CD4-positive, alpha-beta T cell (primary cell): ENCODE data around the gene DEFB114. TPM values are rescaled to one million over a fixed set of nuclear protein-coding genes. Genes with fewer than 3 reads are reported as not detected.

Experiments
- ATAC-seq: fragments of 200-7000 bp; cut with Tn5 transposase; one replicate; pipeline ENCODE4 v1.10.0; 2022; ENCODE audit warnings: mild to moderate bottlenecking; ENCODE audit not compliant: poor library complexity
- CTCF ChIA-PET: fragments of 350-600 bp; sonication (Branson Sonifier 250); formaldehyde crosslinking; loops from one replicate; lab custom pipeline; 2021; ENCODE audit warnings: antibody characterized with exemption, inconsistent platforms; lab: Charles Lee
- POLR2A ChIA-PET: fragments of 350-600 bp; sonication (Branson Sonifier 250); formaldehyde crosslinking; loops from one replicate; lab custom pipeline; 2021; ENCODE audit warnings: antibody characterized with exemption, inconsistent platforms; lab: Charles Lee
- DNase-seq, 14 experiments: peaks; one replicate each; pipeline ENCODE4 v3.0.0-alpha.2; 2013 to 2020; ENCODE audit warnings: mixed read lengths in 2 of 14
- H3K27ac ChIP-seq, 2 donors: one replicate each; pipeline versions ENCODE4 v1.5.1 to v1.7.0; 2013; ENCODE audit warnings: low read length in 2 of 2, low read depth in 1 of 2, mild to moderate bottlenecking in 1 of 2
- H3K27me3 ChIP-seq, 2 experiments: 1 replicate in 1 of 2; 2 replicates in 1 of 2; pipeline versions ENCODE4 v1.6.1 to v1.7.0; 2013; ENCODE audit warnings: low read length in 2 of 2, control low read depth in 1 of 2, mild to moderate bottlenecking in 1 of 2, moderate library complexity in 1 of 2; ENCODE audit not compliant: insufficient read depth in 2 of 2, control insufficient read depth in 1 of 2
- H3K36me3 ChIP-seq: one replicate; pipeline ENCODE4 v1.6.1; 2013; ENCODE audit warnings: low read length, control low read depth; ENCODE audit not compliant: insufficient read depth
- H3K4me1 ChIP-seq: one replicate; pipeline ENCODE4 v1.6.1; 2013; ENCODE audit warnings: low read length, control low read depth; ENCODE audit not compliant: insufficient read depth
- H3K4me3 ChIP-seq: one replicate; pipeline ENCODE4 v1.5.1; 2013; ENCODE audit warnings: mild to moderate bottlenecking, low read length, moderate library complexity
- H3K9me3 ChIP-seq, 2 experiments: 1 replicate in 1 of 2; 2 replicates in 1 of 2; pipeline versions ENCODE4 v1.6.1 to v1.7.0; 2013; ENCODE audit warnings: low read length in 2 of 2, mild to moderate bottlenecking in 2 of 2, control low read depth in 1 of 2, moderate library complexity in 1 of 2; ENCODE audit not compliant: control insufficient read depth in 1 of 2, insufficient read depth in 1 of 2
- H3K27ac Mint-ChIP-seq: one replicate; pipeline ENCODE4 v1.8.0; 2020; ENCODE audit warnings: mixed read lengths
- H3K27me3 Mint-ChIP-seq: one replicate; pipeline ENCODE4 v1.8.0; 2021; ENCODE audit warnings: mixed read lengths
- H3K36me3 Mint-ChIP-seq: one replicate; pipeline ENCODE4 v1.8.0; 2021; ENCODE audit warnings: low read depth, mixed read lengths
- H3K4me1 Mint-ChIP-seq: one replicate; pipeline ENCODE4 v1.8.0; 2021; ENCODE audit warnings: low read depth, mixed read lengths
- H3K4me3 Mint-ChIP-seq: one replicate; pipeline ENCODE4 v1.8.0; 2020; ENCODE audit warnings: mild to moderate bottlenecking, mixed read lengths
- H3K9me3 Mint-ChIP-seq: one replicate; pipeline ENCODE4 v1.8.0; 2020; ENCODE audit warnings: mixed read lengths
- CTCF ChIP-seq: fragments of 200-600 bp; IDR thresholded peaks from one replicate; pipeline ENCODE4 v1.8.0; 2022; ENCODE audit warnings: antibody characterized with exemption, mild to moderate bottlenecking
- intact Hi-C, 2 experiments: fragments of 100-400 bp; cut with DNase I in 1 of 2; cut with micrococcal nuclease in 1 of 2; formaldehyde crosslinking; loops; one replicate each; pipeline versions ENCODE4 v1.15.1 to v1.9.0; 2023 to 2025; cut with DNase I, micrococcal nuclease
- total RNA-seq, 174 experiments: library from RNA in 2 of 174; stranded (reverse) in 2 of 174; gene quantifications; one replicate each; pipeline ENCODE4 v1.2.3 and lab custom pipeline; 2021 to 2026

DEFB114 gene
- total RNA-seq, 2 experiments from 2014 or later, result not detected

GRCh38 chr6:49937811-49938210, 26.2 kb downstream of the DEFB114 start:
- CTCF ChIA-PET, result no interaction called here
- Histone ChIP-seq H3K27ac (no peak overlapping the region), H3K4me1 (no peaks in the 10 kb centered on the region), H3K36me3 (no peaks in the 10 kb centered on the region), H3K9me3 (peaks cover 0 to 6% of the 10 kb centered on the region in 2 experiments), H3K4me3 (no peak overlapping the region), H3K27me3 (no peaks in the 10 kb centered on the region)
- Mint-ChIP-seq H3K27ac (no peak overlapping the region), H3K27me3 (no peaks in the 10 kb centered on the region), H3K4me1 (no peaks in the 10 kb centered on the region), H3K36me3 (no peaks in the 10 kb centered on the region), H3K9me3 (no peaks in the 10 kb centered on the region), H3K4me3 (no peak overlapping the region)
- intact Hi-C loops, result no loop called here
- POLR2A ChIA-PET, result no interaction called here
- DNase-seq, result no peak
- no peak for TF ChIP-seq CTCF
- ATAC-seq, result no peak

DNA sequence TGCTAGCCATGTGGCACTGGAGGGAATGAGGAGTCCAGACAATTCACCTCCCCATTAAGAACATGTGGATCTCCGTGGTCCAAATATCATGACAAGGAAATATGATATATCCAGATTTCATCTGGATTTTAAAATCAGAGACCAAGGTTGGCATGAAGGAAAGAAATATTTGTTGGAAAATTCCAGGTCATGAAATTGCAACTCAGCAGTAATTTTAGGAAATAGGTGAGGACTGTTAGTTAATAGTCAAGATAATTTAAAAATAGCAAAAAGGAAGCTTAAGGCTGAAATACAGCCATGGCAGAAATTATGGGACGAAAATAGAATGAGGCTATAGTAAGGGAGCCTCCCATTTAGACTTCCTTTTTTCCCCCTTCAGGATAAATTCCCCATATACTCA, 26.9 kb downstream of the DEFB114 start:
- Mint-ChIP-seq H3K27me3 (no peaks in the 10 kb centered on the region), H3K36me3 (no peaks in the 10 kb centered on the region), H3K27ac (no peak overlapping the region), H3K4me1 (no peaks in the 10 kb centered on the region), H3K4me3 (no peak overlapping the region), H3K9me3 (no peaks in the 10 kb centered on the region)
- DNase-seq (no peak), ATAC-seq (no peak)
- intact Hi-C loops, result no loop called here
- Histone ChIP-seq H3K9me3 (peaks cover 0 to 6% of the 10 kb centered on the region in 2 experiments), H3K27me3 (no peaks in the 10 kb centered on the region), H3K4me1 (no peaks in the 10 kb centered on the region), H3K4me3 (no peak overlapping the region), H3K36me3 (no peaks in the 10 kb centered on the region), H3K27ac (no peak overlapping the region)
- no peak for TF ChIP-seq CTCF
- ChIA-PET CTCF (no interaction called here), POLR2A (no interaction called here)

DNA sequence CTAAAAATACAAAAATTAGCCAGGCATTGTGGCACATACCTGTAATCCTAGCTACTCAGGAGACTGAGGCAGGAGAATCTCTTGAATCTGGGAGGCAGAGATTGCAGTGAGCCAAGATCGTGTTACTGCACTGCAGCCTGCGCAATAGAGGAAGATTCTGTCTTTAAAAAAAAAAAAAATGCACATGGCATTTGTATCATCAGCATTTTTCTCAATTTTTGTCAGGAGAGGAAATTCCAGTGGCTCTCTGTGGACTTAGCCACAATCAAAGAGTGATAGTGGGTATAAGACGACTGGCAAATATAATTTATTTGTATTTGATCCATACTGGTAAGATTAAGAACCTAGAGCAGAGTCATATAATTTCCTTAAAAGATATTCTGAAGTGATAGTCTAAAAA, 28.6 kb downstream of the DEFB114 start:
- Histone ChIP-seq H3K36me3 (no peaks in the 10 kb centered on the region), H3K27me3 (no peaks in the 10 kb centered on the region), H3K4me3 (no peak overlapping the region), H3K27ac (no peak overlapping the region), H3K4me1 (no peaks in the 10 kb centered on the region), H3K9me3 (peaks cover 0 to 6% of the 10 kb centered on the region in 2 experiments)
- intact Hi-C loops, result no loop called here
- Mint-ChIP-seq H3K4me1 (no peaks in the 10 kb centered on the region), H3K4me3 (no peak overlapping the region), H3K27me3 (no peaks in the 10 kb centered on the region), H3K9me3 (no peaks in the 10 kb centered on the region), H3K27ac (no peak overlapping the region), H3K36me3 (no peaks in the 10 kb centered on the region)
- POLR2A ChIA-PET, result no interaction called here
- CTCF ChIA-PET, result no interaction called here
- no peak for DNase-seq
- TF ChIP-seq CTCF, result no peak
- no peak for ATAC-seq
